ENCODE measurements around the gene SEMA5B. TPM values are rescaled to one million over a fixed set of nuclear protein-coding genes. Genes with fewer than 3 reads are reported as not detected.

The SEMA5B gene
- total and polyA plus RNA-seq, 2 donors (not counting 3 experiments of a cell fraction or from before 2014, with no cell fraction given), result 0.07 TPM; not detected in 1

DNA sequence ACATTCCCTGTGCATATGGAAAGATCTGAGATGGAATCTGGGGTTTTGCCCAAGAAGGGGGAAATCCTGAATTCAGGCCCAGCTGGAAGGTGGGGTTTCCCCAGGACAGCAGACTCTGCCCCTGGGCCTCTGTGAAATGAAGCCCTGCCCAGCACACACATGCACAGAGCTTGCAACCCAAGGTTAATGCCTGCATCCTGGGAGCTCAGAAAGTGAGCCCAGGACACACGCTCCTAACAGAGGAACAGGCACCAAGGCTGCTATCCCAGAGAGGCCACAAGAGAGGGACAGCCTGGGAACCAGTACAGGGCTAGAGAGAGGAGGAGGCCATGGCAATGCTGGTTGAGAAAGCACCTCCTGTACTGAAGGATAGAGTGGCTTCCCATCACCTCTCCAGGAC lies 16.1 kb downstream of the SEMA5B start:
- FAIRE-seq, result no peak
- dilution Hi-C loops (cut with MboI; ENCODE audit: extremely low pct_ligation_motif_present, low sequenced_read_pairs), result no loop called here
- H3K27me3 ChIP-seq (ENCODE audit: control insufficient read depth in 2 of 2, insufficient read depth in 2 of 2, low read length in 2 of 2), result peaks cover 16% of the 10 kb centered on the region in 2 experiments

More for the DNA sequence above, 16.1 kb downstream of the SEMA5B start:
- Histone ChIP-seq H3K9ac (replicated peaks; ENCODE audit: extremely low read depth, insufficient read depth, low read length) (no peak overlapping the region), H3K79me2 (ENCODE audit: control insufficient read depth, insufficient read depth, low read length) (no peaks in the 10 kb centered on the region), H3K27ac (ENCODE audit: insufficient read depth, low read depth, low read length) (no peak overlapping the region), H2AFZ (ENCODE audit: low read depth, low read length) (no peak overlapping the region), H3K9me3 (replicated peaks; ENCODE audit: control insufficient read depth, insufficient read depth, low read length) (no peaks in the 10 kb centered on the region), H3K36me3 (ENCODE audit: control insufficient read depth in 2 of 2, extremely low read depth in 1 of 2, insufficient read depth in 2 of 2, low read length in 2 of 2) (no peaks in the 10 kb centered on the region), H4K20me1 (replicated peaks; ENCODE audit: control insufficient read depth, extremely low read depth, insufficient read depth, low read length) (no peaks in the 10 kb centered on the region), H3K9me1 (replicated peaks; ENCODE audit: control insufficient read depth, extremely low read depth, insufficient read depth, low read length) (no peaks in the 10 kb centered on the region), H3K4me3 (replicated peaks in 1 of 3; ENCODE audit: insufficient read depth in 1 of 3, low read depth in 1 of 3, low read length in 3 of 3) (no peak overlapping the region), H3K4me2 (ENCODE audit: insufficient read depth, low read length) (no peak overlapping the region), H3K4me1 (ENCODE audit: control insufficient read depth, extremely low read depth, insufficient read depth, low read length) (no peaks in the 10 kb centered on the region)
- DNase-seq (ENCODE audit: low read depth, low spot score), result no peak
- intact Hi-C loops (cut with micrococcal nuclease), result no loop called here
- CTCF ChIA-PET, result no interaction called here
- POLR2A ChIA-PET, result no interaction called here
- no TSS peak for BruUV-seq (replicated peaks)
- TF ChIP-seq, protein P1, sequence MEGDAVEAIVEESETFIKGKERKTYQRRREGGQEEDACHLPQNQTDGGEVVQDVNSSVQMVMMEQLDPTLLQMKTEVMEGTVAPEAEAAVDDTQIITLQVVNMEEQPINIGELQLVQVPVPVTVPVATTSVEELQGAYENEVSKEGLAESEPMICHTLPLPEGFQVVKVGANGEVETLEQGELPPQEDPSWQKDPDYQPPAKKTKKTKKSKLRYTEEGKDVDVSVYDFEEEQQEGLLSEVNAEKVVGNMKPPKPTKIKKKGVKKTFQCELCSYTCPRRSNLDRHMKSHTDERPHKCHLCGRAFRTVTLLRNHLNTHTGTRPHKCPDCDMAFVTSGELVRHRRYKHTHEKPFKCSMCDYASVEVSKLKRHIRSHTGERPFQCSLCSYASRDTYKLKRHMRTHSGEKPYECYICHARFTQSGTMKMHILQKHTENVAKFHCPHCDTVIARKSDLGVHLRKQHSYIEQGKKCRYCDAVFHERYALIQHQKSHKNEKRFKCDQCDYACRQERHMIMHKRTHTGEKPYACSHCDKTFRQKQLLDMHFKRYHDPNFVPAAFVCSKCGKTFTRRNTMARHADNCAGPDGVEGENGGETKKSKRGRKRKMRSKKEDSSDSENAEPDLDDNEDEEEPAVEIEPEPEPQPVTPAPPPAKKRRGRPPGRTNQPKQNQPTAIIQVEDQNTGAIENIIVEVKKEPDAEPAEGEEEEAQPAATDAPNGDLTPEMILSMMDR (IDR thresholded peaks at IDR 0.05; ENCODE audit: extremely low read depth in 1 of 2, insufficient read depth in 1 of 2, low read depth in 1 of 2, low read length in 2 of 2), result no peak
- no peak for TF ChIP-seq FOS (IDR thresholded peaks at IDR 0.05; ENCODE audit: borderline replicate concordance, insufficient read depth, low read length)
- no peak for TF ChIP-seq GATA2 (IDR thresholded peaks at IDR 0.05; ENCODE audit: insufficient read depth, insufficient read length, low read depth, low read length)
- TF ChIP-seq, protein P2, sequence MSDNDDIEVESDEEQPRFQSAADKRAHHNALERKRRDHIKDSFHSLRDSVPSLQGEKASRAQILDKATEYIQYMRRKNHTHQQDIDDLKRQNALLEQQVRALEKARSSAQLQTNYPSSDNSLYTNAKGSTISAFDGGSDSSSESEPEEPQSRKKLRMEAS (IDR thresholded peaks at IDR 0.05; ENCODE audit: insufficient read depth, insufficient read length), result no peak
- TF ChIP-seq MYC (IDR thresholded peaks at IDR 0.05; ENCODE audit: low read depth, low read length), result no peak
- TF ChIP-seq JUN (IDR thresholded peaks at IDR 0.05; ENCODE audit: borderline replicate concordance, insufficient read depth, insufficient read length, low read depth), result no peak
- TF ChIP-seq POLR2A (IDR thresholded peaks at IDR 0.05; ENCODE audit: low read depth, low read length), result no peak
- TF ChIP-seq EZH2 (IDR thresholded peaks at IDR 0.05; ENCODE audit: borderline replicate concordance, low read depth, low read length, severe bottlenecking), result no peak
- no peak for TF ChIP-seq POLR2AphosphoS5 (IDR thresholded peaks at IDR 0.05; ENCODE audit: insufficient read depth, low read depth, low read length)

Measured in endothelial cell of umbilical vein (primary cell).